Measurements from ENCODE around the gene COG8.

DNA sequence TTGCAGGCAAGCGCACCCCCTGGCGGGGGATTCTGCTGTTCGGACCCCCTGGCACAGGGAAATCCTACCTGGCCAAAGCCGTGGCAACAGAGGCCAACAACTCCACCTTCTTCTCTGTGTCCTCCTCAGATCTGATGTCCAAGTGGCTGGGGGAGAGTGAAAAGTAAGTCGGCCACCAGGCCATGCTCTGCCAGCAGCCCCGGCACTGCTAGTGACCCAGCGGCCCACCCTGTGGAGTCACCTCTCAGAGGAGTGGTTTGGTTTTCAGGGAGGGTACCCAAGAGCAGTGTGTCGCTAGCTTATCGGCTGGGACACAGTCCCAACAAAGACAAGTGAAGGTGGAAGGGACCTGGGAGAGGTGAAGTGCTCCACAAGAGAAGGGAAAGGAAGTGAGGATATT is 20.0 kb downstream of the COG8 start:
- TF ChIP-seq, protein P1, sequence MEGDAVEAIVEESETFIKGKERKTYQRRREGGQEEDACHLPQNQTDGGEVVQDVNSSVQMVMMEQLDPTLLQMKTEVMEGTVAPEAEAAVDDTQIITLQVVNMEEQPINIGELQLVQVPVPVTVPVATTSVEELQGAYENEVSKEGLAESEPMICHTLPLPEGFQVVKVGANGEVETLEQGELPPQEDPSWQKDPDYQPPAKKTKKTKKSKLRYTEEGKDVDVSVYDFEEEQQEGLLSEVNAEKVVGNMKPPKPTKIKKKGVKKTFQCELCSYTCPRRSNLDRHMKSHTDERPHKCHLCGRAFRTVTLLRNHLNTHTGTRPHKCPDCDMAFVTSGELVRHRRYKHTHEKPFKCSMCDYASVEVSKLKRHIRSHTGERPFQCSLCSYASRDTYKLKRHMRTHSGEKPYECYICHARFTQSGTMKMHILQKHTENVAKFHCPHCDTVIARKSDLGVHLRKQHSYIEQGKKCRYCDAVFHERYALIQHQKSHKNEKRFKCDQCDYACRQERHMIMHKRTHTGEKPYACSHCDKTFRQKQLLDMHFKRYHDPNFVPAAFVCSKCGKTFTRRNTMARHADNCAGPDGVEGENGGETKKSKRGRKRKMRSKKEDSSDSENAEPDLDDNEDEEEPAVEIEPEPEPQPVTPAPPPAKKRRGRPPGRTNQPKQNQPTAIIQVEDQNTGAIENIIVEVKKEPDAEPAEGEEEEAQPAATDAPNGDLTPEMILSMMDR (IDR thresholded peaks at IDR 0.05), result no peak
- TF ChIP-seq ZFX (IDR thresholded peaks at IDR 0.05; ENCODE audit: borderline replicate concordance), result no peak
